OCI-LY3 (cell line): ENCODE data around the gene ZMAT3.

ENCODE experiments used
- H2AFZ ChIP-seq: fragments of 200-600, 300-600 bp; shearing (Covaris generic); 2 replicates; pipeline ENCODE4 v1.6.0; 2014; ENCODE audit warnings: antibody characterized with exemption, low read depth, low read length
- H3K27ac ChIP-seq: fragments of 200-600, 300-600 bp; sonication (generic); 2 replicates; pipeline ENCODE4 v1.5.1; 2014; ENCODE audit warnings: mild to moderate bottlenecking, low read length, moderate library complexity, mixed read lengths
- H3K27me3 ChIP-seq: fragments of 200-600, 300-600 bp; sonication (generic); 2 replicates; pipeline ENCODE4 v1.6.1; 2014; ENCODE audit warnings: low read depth, low read length, mixed read lengths
- H3K36me3 ChIP-seq: fragments of 200-600, 300-600 bp; sonication (generic); replicated peaks from 2 replicates; pipeline ENCODE3; 2014; ENCODE audit warnings: low read depth, low read length, mixed read lengths
- H3K4me1 ChIP-seq: fragments of 300-600, 200-600 bp; sonication (generic); 2 replicates; pipeline ENCODE4 v1.6.1; 2014; ENCODE audit warnings: low read length, mixed read lengths
- H3K4me2 ChIP-seq: fragments of 200-600, 300-600 bp; sonication (generic); 2 replicates; pipeline ENCODE4 v1.6.1; 2014; ENCODE audit warnings: low read length, mixed read lengths
- H3K4me3 ChIP-seq: fragments of 300-600, 200-600 bp; sonication (generic); 2 replicates; pipeline ENCODE4 v1.5.1; 2014; ENCODE audit warnings: antibody characterized with exemption, mild to moderate bottlenecking, low read length, moderate library complexity
- H3K79me2 ChIP-seq: fragments of 300-600, 200-600 bp; shearing (Covaris generic); 2 replicates; pipeline ENCODE4 v1.6.1; 2014; ENCODE audit warnings: mild to moderate bottlenecking, low read length, mixed read lengths
- H3K9ac ChIP-seq: fragments of 300-600, 200-600 bp; shearing (Covaris generic); 2 replicates; pipeline ENCODE4 v1.6.0; 2014; ENCODE audit warnings: mild to moderate bottlenecking, low read length, moderate library complexity
- H3K9me3 ChIP-seq: fragments of 200-600, 300-600 bp; shearing (Covaris generic); 2 replicates; pipeline ENCODE4 v1.6.1; 2014; ENCODE audit warnings: low read length, mixed read lengths; ENCODE audit not compliant: insufficient read depth
- H4K20me1 ChIP-seq: fragments of 200-600, 300-600 bp; sonication (generic); 2 replicates; pipeline ENCODE4 v1.6.1; 2016; ENCODE audit warnings: low read length, mixed read lengths; ENCODE audit not compliant: insufficient read depth
- EZH2phosphoT487 ChIP-seq: fragments of 200-600 bp; shearing (Covaris generic); IDR thresholded peaks from 2 replicates; pipeline ENCODE4 v1.6.1; 2018; ENCODE audit warnings: antibody characterized with exemption, mixed run types, low read depth
- TF ChIP-seq, protein P1 (sequence below): fragments of 200-600, 300-600 bp; sonication (generic); IDR thresholded peaks from 2 replicates; pipeline ENCODE4 v1.5.1; 2014; ENCODE audit warnings: antibody characterized with exemption, low read length, low read depth

ZMAT3 gene

GRCh38 chr3:179000144-179000543 lies 71.5 kb downstream of the ZMAT3 start:
- no peaks in the 10 kb centered on the region for H4K20me1 ChIP-seq
- no peaks in the 10 kb centered on the region for H3K9me3 ChIP-seq
- H3K4me3 ChIP-seq = no peak overlapping the region
- H3K27me3 ChIP-seq = no peaks in the 10 kb centered on the region
- H2AFZ ChIP-seq = no peak overlapping the region
- TF ChIP-seq, protein P1, sequence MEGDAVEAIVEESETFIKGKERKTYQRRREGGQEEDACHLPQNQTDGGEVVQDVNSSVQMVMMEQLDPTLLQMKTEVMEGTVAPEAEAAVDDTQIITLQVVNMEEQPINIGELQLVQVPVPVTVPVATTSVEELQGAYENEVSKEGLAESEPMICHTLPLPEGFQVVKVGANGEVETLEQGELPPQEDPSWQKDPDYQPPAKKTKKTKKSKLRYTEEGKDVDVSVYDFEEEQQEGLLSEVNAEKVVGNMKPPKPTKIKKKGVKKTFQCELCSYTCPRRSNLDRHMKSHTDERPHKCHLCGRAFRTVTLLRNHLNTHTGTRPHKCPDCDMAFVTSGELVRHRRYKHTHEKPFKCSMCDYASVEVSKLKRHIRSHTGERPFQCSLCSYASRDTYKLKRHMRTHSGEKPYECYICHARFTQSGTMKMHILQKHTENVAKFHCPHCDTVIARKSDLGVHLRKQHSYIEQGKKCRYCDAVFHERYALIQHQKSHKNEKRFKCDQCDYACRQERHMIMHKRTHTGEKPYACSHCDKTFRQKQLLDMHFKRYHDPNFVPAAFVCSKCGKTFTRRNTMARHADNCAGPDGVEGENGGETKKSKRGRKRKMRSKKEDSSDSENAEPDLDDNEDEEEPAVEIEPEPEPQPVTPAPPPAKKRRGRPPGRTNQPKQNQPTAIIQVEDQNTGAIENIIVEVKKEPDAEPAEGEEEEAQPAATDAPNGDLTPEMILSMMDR = no peak
- no peak for TF ChIP-seq EZH2phosphoT487
- H3K27ac ChIP-seq = peak overlapping the region; percentile 23; the same call in 1 of the 2 replicates
- peak overlapping the region; percentile 45 for H3K4me2 ChIP-seq
- peaks cover 36% of the 10 kb centered on the region for H3K36me3 ChIP-seq
- H3K4me1 ChIP-seq = peaks cover 14% of the 10 kb centered on the region
- no peaks in the 10 kb centered on the region for H3K79me2 ChIP-seq
- H3K9ac ChIP-seq = no peak overlapping the region

GRCh38 chr3:178996399-178996798 lies 75.2 kb downstream of the ZMAT3 start:
- H3K4me1 ChIP-seq = peaks cover 14% of the 10 kb centered on the region
- no peak overlapping the region for H3K4me3 ChIP-seq
- TF ChIP-seq, protein P1 = no peak
- no peak for TF ChIP-seq EZH2phosphoT487
- no peaks in the 10 kb centered on the region for H3K27me3 ChIP-seq
- H2AFZ ChIP-seq = no peak overlapping the region
- H3K4me2 ChIP-seq = no peak overlapping the region
- no peaks in the 10 kb centered on the region for H4K20me1 ChIP-seq
- no peaks in the 10 kb centered on the region for H3K79me2 ChIP-seq
- no peak overlapping the region for H3K9ac ChIP-seq
- no peaks in the 10 kb centered on the region for H3K9me3 ChIP-seq
- no peak overlapping the region for H3K27ac ChIP-seq
- peaks cover 61% of the 10 kb centered on the region for H3K36me3 ChIP-seq

DNA sequence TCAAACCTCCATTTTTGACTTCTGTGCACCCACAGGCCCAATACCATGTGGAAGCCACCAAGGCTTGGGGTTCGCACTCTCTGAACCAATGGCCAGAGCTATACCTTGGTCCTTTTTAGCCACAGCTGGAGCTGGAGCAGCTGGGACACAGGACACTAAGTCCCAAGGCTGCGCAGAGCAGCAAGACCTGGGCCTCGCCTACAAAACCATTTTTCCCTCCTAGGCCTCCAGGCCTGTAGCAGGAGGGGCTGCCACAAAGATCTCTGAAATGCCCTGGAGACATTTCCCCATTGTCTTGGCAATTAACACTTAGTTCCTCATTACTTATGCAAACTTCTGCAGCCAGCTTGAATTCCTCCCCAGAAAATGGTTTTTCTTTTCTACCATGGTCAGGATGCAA lies 81.3 kb downstream of the ZMAT3 start:
- TF ChIP-seq, protein P1 = no peak
- TF ChIP-seq EZH2phosphoT487 = no peak
- Histone ChIP-seq H3K79me2 (no peaks in the 10 kb centered on the region), H3K4me3 (no peak overlapping the region), H3K27ac (no peak overlapping the region), H3K4me1 (no peaks in the 10 kb centered on the region), H3K9ac (no peak overlapping the region), H2AFZ (no peak overlapping the region), H3K9me3 (peaks cover 44% of the 10 kb centered on the region), H3K36me3 (peaks cover 90% of the 10 kb centered on the region), H3K27me3 (no peaks in the 10 kb centered on the region), H4K20me1 (no peaks in the 10 kb centered on the region), H3K4me2 (no peak overlapping the region)

- no peaks in the 10 kb centered on the region for H3K79me2 ChIP-seq
- no peak overlapping the region for H3K4me3 ChIP-seq
- H3K9ac ChIP-seq = no peak overlapping the region
- no peak overlapping the region for H3K4me2 ChIP-seq
- H3K36me3 ChIP-seq = peaks cover 85% of the 10 kb centered on the region
- no peaks in the 10 kb centered on the region for H3K27me3 ChIP-seq
- H4K20me1 ChIP-seq = no peaks in the 10 kb centered on the region
- H3K27ac ChIP-seq = no peak overlapping the region
- peaks cover 44% of the 10 kb centered on the region for H3K9me3 ChIP-seq
- H3K4me1 ChIP-seq = no peaks in the 10 kb centered on the region
- no peak overlapping the region for H2AFZ ChIP-seq
- TF ChIP-seq, protein P1 = no peak
- no peak for TF ChIP-seq EZH2phosphoT487
Measured at GRCh38 chr3:178989821-178990220, 81.8 kb downstream of the ZMAT3 start.
